Naive B cell (primary cell): ENCODE results near the gene CCBE1. TPM values are rescaled to one million over a fixed set of nuclear protein-coding genes. Genes with fewer than 3 reads are reported as not detected.

Experiments
- ATAC-seq, 2 donors: fragments of 150-1000 bp; cut with Tn5 transposase; 2 replicates each; pipeline ENCODE4 v1.10.0; 2021; ENCODE audit warnings: low read depth in 2 of 2, mild to moderate bottlenecking in 2 of 2, moderate library complexity in 2 of 2
- DNase-seq: peaks from one replicate; pipeline ENCODE4 v3.0.0; 2022
- H3K27ac Mint-ChIP-seq, 6 donors: one replicate each; pipeline ENCODE4 v1.8.0; 2020 to 2022; ENCODE audit warnings: mild to moderate bottlenecking in 6 of 6, mixed read lengths in 6 of 6, moderate library complexity in 5 of 6, inconsistent platforms in 2 of 6
- H3K27me3 Mint-ChIP-seq, 3 donors: one replicate each; pipeline ENCODE4 v1.8.0; 2021 to 2022; ENCODE audit warnings: mixed read lengths in 3 of 3, mild to moderate bottlenecking in 1 of 3
- H3K36me3 Mint-ChIP-seq, 2 donors: one replicate each; pipeline ENCODE4 v1.8.0; 2020 to 2022; ENCODE audit warnings: mixed read lengths in 2 of 2, inconsistent platforms in 1 of 2, mild to moderate bottlenecking in 1 of 2
- H3K4me1 Mint-ChIP-seq, 3 donors: one replicate each; pipeline ENCODE4 v1.8.0; 2020 to 2022; ENCODE audit warnings: mixed read lengths in 3 of 3, inconsistent platforms in 1 of 3, mild to moderate bottlenecking in 1 of 3, moderate library complexity in 1 of 3
- H3K4me3 Mint-ChIP-seq, 8 donors: one replicate each; pipeline ENCODE4 v1.8.0; 2020 to 2022; ENCODE audit warnings: mild to moderate bottlenecking in 8 of 8, mixed read lengths in 8 of 8, moderate library complexity in 8 of 8, inconsistent platforms in 2 of 8
- H3K9me3 Mint-ChIP-seq, 7 donors: one replicate each; pipeline ENCODE4 v1.8.0; 2020 to 2022; ENCODE audit warnings: mixed read lengths in 7 of 7, mild to moderate bottlenecking in 5 of 7, inconsistent platforms in 2 of 7, moderate library complexity in 1 of 7
- polyA plus RNA-seq, 6 donors: library from polyadenylated mRNA; unstranded; fragments of 300-500 nt; fragmentation: Illumina TruSeq; gene quantifications; one replicate each; pipeline ENCODE4 v1.2.3, GENCODE V29; 2021; ENCODE audit warnings: low read depth in 6 of 6

CCBE1 gene
- polyA plus RNA-seq, 6 donors from 2014 or later: not detected

- H3K36me3 Mint-ChIP-seq: no peaks in the 10 kb centered on the region
- no peak overlapping the region for H3K27ac Mint-ChIP-seq
- peaks cover 0 to 4% (median under 1%) of the 10 kb centered on the region in 7 donors for H3K9me3 Mint-ChIP-seq
- DNase-seq (no peak), ATAC-seq (no peak)
- peaks cover 37 to 52% (median 48%) of the 10 kb centered on the region in 3 donors for H3K27me3 Mint-ChIP-seq
- no peaks in the 10 kb centered on the region for H3K4me1 Mint-ChIP-seq
- no peak overlapping the region for H3K4me3 Mint-ChIP-seq
Measured at GRCh38 chr18:59512025-59512755, 185.0 kb downstream of the CCBE1 start.

- H3K4me1 Mint-ChIP-seq: no peaks in the 10 kb centered on the region
- no peak overlapping the region for H3K27ac Mint-ChIP-seq
- H3K4me3 Mint-ChIP-seq: no peak overlapping the region
- ATAC-seq (no peak), DNase-seq (no peak)
- peaks cover 40 to 53% (median 46%) of the 10 kb centered on the region in 3 donors for H3K27me3 Mint-ChIP-seq
- peaks cover 0 to 7% (median 2%) of the 10 kb centered on the region in 7 donors for H3K9me3 Mint-ChIP-seq
- H3K36me3 Mint-ChIP-seq: no peaks in the 10 kb centered on the region
Measured at GRCh38 chr18:59509481-59510442, 187.5 kb downstream of the CCBE1 start.

GRCh38 chr18:59505356-59505755 lies 191.9 kb downstream of the CCBE1 start:
- ATAC-seq (no peak), DNase-seq (no peak)
- no peak overlapping the region for H3K4me3 Mint-ChIP-seq
- peaks cover 0 to 5% (median 0%) of the 10 kb centered on the region in 7 donors for H3K9me3 Mint-ChIP-seq
- H3K27ac Mint-ChIP-seq: no peak overlapping the region
- H3K27me3 Mint-ChIP-seq: peaks cover 14 to 31% (median 31%) of the 10 kb centered on the region in 3 donors
- no peaks in the 10 kb centered on the region for H3K4me1 Mint-ChIP-seq
- H3K36me3 Mint-ChIP-seq: no peaks in the 10 kb centered on the region

- peaks cover 4 to 17% (median 8%) of the 10 kb centered on the region in 7 donors for H3K9me3 Mint-ChIP-seq
Measured at GRCh38 chr18:59502274-59503175, 194.7 kb downstream of the CCBE1 start.

GRCh38 chr18:59501920-59502273 lies 195.3 kb downstream of the CCBE1 start:
- Mint-ChIP-seq H3K4me1 (no peaks in the 10 kb centered on the region), H3K36me3 (peaks cover 0 to 7% of the 10 kb centered on the region in 2 donors), H3K9me3 (peaks cover 4 to 14% (median 8%) of the 10 kb centered on the region in 7 donors), H3K27me3 (peaks cover 15 to 35% (median 22%) of the 10 kb centered on the region in 3 donors), H3K4me3 (no peak overlapping the region), H3K27ac (no peak overlapping the region)
- ATAC-seq (no peak), DNase-seq (no peak)

More at GRCh38 chr18:59502274-59503175, 194.7 kb downstream of the CCBE1 start:
- DNase-seq: no peak
- peaks cover 21 to 40% (median 22%) of the 10 kb centered on the region in 3 donors for H3K27me3 Mint-ChIP-seq
- peaks cover 0 to 7% of the 10 kb centered on the region in 2 donors for H3K36me3 Mint-ChIP-seq
- H3K4me1 Mint-ChIP-seq: no peaks in the 10 kb centered on the region
- no peak for ATAC-seq
- peak overlapping the region in 1 of 6 donors; percentile 24 for H3K27ac Mint-ChIP-seq
- no peak overlapping the region for H3K4me3 Mint-ChIP-seq

GRCh38 chr18:59500765-59501164 lies 196.5 kb downstream of the CCBE1 start:
- H3K4me1 Mint-ChIP-seq: no peaks in the 10 kb centered on the region
- H3K9me3 Mint-ChIP-seq: peaks cover 4 to 13% (median 6%) of the 10 kb centered on the region in 7 donors
- DNase-seq (no peak), ATAC-seq (no peak)
- H3K36me3 Mint-ChIP-seq: peaks cover 0 to 7% of the 10 kb centered on the region in 2 donors
- H3K27me3 Mint-ChIP-seq: peaks cover 12 to 30% (median 19%) of the 10 kb centered on the region in 3 donors
- no peak overlapping the region for H3K27ac Mint-ChIP-seq
- H3K4me3 Mint-ChIP-seq: no peak overlapping the region

GRCh38 chr18:59498506-59499086 lies 198.6 kb downstream of the CCBE1 start:
- ATAC-seq (no peak), DNase-seq (no peak)
- Mint-ChIP-seq H3K9me3 (peaks cover 4 to 13% (median 6%) of the 10 kb centered on the region in 7 donors), H3K36me3 (peaks cover 0 to 7% of the 10 kb centered on the region in 2 donors), H3K4me3 (no peak overlapping the region), H3K27ac (no peak overlapping the region), H3K27me3 (peaks cover 5 to 23% (median 19%) of the 10 kb centered on the region in 3 donors), H3K4me1 (no peaks in the 10 kb centered on the region)

- H3K9me3 Mint-ChIP-seq: peaks cover 0 to 2% (median 0%) of the 10 kb centered on the region in 7 donors
- no peak overlapping the region for H3K27ac Mint-ChIP-seq
- peaks cover 0 to 7% (median 7%) of the 10 kb centered on the region in 3 donors for H3K27me3 Mint-ChIP-seq
- no peaks in the 10 kb centered on the region for H3K36me3 Mint-ChIP-seq
- DNase-seq: no peak
- peaks cover 0 to 5% (median 5%) of the 10 kb centered on the region in 3 donors for H3K4me1 Mint-ChIP-seq
- no peak for ATAC-seq
- no peak overlapping the region for H3K4me3 Mint-ChIP-seq
Measured at GRCh38 chr18:59492756-59493421, 204.3 kb downstream of the CCBE1 start.

- no peak for DNase-seq
- peaks cover 8 to 21% (median 13%) of the 10 kb centered on the region in 3 donors for H3K27me3 Mint-ChIP-seq
- peak; percentile 33 to 34 for ATAC-seq
- no peak overlapping the region for H3K27ac Mint-ChIP-seq
- peaks cover 0 to 5% (median 5%) of the 10 kb centered on the region in 3 donors for H3K4me1 Mint-ChIP-seq
- H3K36me3 Mint-ChIP-seq: no peaks in the 10 kb centered on the region
- no peak overlapping the region for H3K4me3 Mint-ChIP-seq
- H3K9me3 Mint-ChIP-seq: no peaks in the 10 kb centered on the region
Measured at GRCh38 chr18:59488899-59489298, 208.3 kb downstream of the CCBE1 start.

- H3K4me1 Mint-ChIP-seq: peaks cover 0 to 5% (median 5%) of the 10 kb centered on the region in 3 donors
- H3K9me3 Mint-ChIP-seq: no peaks in the 10 kb centered on the region
- H3K27ac Mint-ChIP-seq: no peak overlapping the region
- DNase-seq (no peak), ATAC-seq (no peak)
- peaks cover 20 to 38% (median 23%) of the 10 kb centered on the region in 3 donors for H3K27me3 Mint-ChIP-seq
- H3K36me3 Mint-ChIP-seq: no peaks in the 10 kb centered on the region
- no peak overlapping the region for H3K4me3 Mint-ChIP-seq
Measured at GRCh38 chr18:59485382-59485781, 211.8 kb downstream of the CCBE1 start.

GRCh38 chr18:59484561-59485328 lies 212.5 kb downstream of the CCBE1 start:
- ATAC-seq (no peak), DNase-seq (no peak)
- Mint-ChIP-seq H3K27me3 (peaks cover 20 to 40% (median 23%) of the 10 kb centered on the region in 3 donors), H3K4me1 (peaks cover 0 to 5% (median 5%) of the 10 kb centered on the region in 3 donors), H3K27ac (peak overlapping the region in 1 of 6 donors; percentile 56), H3K36me3 (no peaks in the 10 kb centered on the region), H3K9me3 (no peaks in the 10 kb centered on the region), H3K4me3 (no peak overlapping the region)
